BJ (cell line): ENCODE data around the gene AOPEP. TPM values are rescaled to one million over a fixed set of nuclear protein-coding genes. Genes with fewer than 3 reads are reported as not detected.

Experiments
- CTCF ChIA-PET: fragments of 350-600 bp; formaldehyde crosslinking; extraction: SDS; loops from one replicate; lab custom pipeline; 2021; ENCODE audit warnings: antibody characterized with exemption, inconsistent platforms; lab: Yijun Ruan, JAX
- POLR2A ChIA-PET: fragments of 300-600 bp; sonication (Branson Sonifier 250); formaldehyde crosslinking; extraction: SDS; loops from one replicate; lab custom pipeline; 2021; ENCODE audit warnings: antibody characterized with exemption; lab: Charles Lee
- DNase-seq: peaks from one replicate; pipeline ENCODE4 v3.0.0-alpha.2; 2011; ENCODE audit warnings: low read depth
- H3K27me3 ChIP-seq: 2 replicates; pipeline ENCODE4 v1.6.0; 2011; ENCODE audit warnings: low read length; ENCODE audit not compliant: control insufficient read depth, insufficient read depth
- H3K36me3 ChIP-seq: 2 replicates; pipeline ENCODE4 v1.5.1; 2011; ENCODE audit warnings: low read length; ENCODE audit not compliant: control insufficient read depth, insufficient read depth
- H3K4me3 ChIP-seq: 2 replicates; pipeline ENCODE4 v1.5.1; 2011; ENCODE audit warnings: low read depth, mild to moderate bottlenecking, control low read depth, low read length
- CTCF ChIP-seq: IDR thresholded peaks from 2 replicates; pipeline ENCODE4 v1.5.1; 2011; ENCODE audit warnings: low read depth, mild to moderate bottlenecking, control low read depth, inconsistent platforms, low read length, moderate library complexity; ENCODE audit not compliant: insufficient read depth
- polyA plus RNA-seq: library from polyadenylated mRNA; depleted of rRNA; stranded (reverse); fragments of >200 nt; gene quantifications from 2 replicates; pipeline ENCODE4 v1.2.3, GENCODE V29; 2011

The AOPEP gene
- polyA plus RNA-seq, 1 experiment = 52.1 TPM

- no peaks in the 10 kb centered on the region for H3K27me3 ChIP-seq
- no peaks in the 10 kb centered on the region for H3K36me3 ChIP-seq
- no peak for TF ChIP-seq CTCF
- ChIA-PET POLR2A (interaction anchor here (0.5 kb wide), 1 partner anchor 47 kb away, joined by 4 read pairs; no protein-coding TSS in a partner anchor), CTCF (no interaction called here)
- no peak for DNase-seq
- H3K4me3 ChIP-seq = no peak overlapping the region
Measured at GRCh38 chr9:94896512-94896911, 170.0 kb downstream of the AOPEP start.

- CTCF ChIA-PET = interaction anchor here (1.6 kb wide), 1 partner anchor 20 kb away, joined by 3 read pairs; no protein-coding TSS in a partner anchor
Measured at GRCh38 chr9:94899464-94900221, 173.1 kb downstream of the AOPEP start.

GRCh38 chr9:94900222-94901018, 173.9 kb downstream of the AOPEP start:
- H3K36me3 ChIP-seq = no peaks in the 10 kb centered on the region
- no peak overlapping the region for H3K4me3 ChIP-seq
- no peak for TF ChIP-seq CTCF
- DNase-seq = peak; percentile 90
- POLR2A ChIA-PET = interaction anchor here (0.5 kb wide), 1 partner anchor 95 kb away, joined by 3 read pairs; no protein-coding TSS in a partner anchor
- no peaks in the 10 kb centered on the region for H3K27me3 ChIP-seq
- CTCF ChIA-PET = interaction anchor here (0.9 to 1.6 kb wide), 2 partner anchors 21 to 108 kb away, joined by 3 read pairs; no protein-coding TSS in a partner anchor

More at GRCh38 chr9:94899464-94900221, 173.1 kb downstream of the AOPEP start:
- H3K4me3 ChIP-seq = no peak overlapping the region
- no peaks in the 10 kb centered on the region for H3K36me3 ChIP-seq
- H3K27me3 ChIP-seq = no peaks in the 10 kb centered on the region
- no peak for TF ChIP-seq CTCF
- POLR2A ChIA-PET = no interaction called here
- DNase-seq = no peak

GRCh38 chr9:94901019-94901363, 174.5 kb downstream of the AOPEP start:
- no peak overlapping the region for H3K4me3 ChIP-seq
- TF ChIP-seq CTCF = no peak
- H3K36me3 ChIP-seq = no peaks in the 10 kb centered on the region
- no peak for DNase-seq
- ChIA-PET POLR2A (interaction anchor here (0.5 kb wide), 1 partner anchor 95 kb away, joined by 3 read pairs; no protein-coding TSS in a partner anchor), CTCF (interaction anchor here (0.9 to 1.6 kb wide), 2 partner anchors 21 to 107 kb away, joined by 3 read pairs; no protein-coding TSS in a partner anchor)
- H3K27me3 ChIP-seq = no peaks in the 10 kb centered on the region
